ENCODE results near the gene DAAM1. TPM values are rescaled to one million over a fixed set of nuclear protein-coding genes. Genes with fewer than 3 reads are reported as not detected.
A peak's percentile ranks its signal among the peaks of the same experiment; 100 is the strongest.

DAAM1 gene
- total RNA-seq, 2 donors from 2014 or later: 61.4 to 67.0 TPM

DNA sequence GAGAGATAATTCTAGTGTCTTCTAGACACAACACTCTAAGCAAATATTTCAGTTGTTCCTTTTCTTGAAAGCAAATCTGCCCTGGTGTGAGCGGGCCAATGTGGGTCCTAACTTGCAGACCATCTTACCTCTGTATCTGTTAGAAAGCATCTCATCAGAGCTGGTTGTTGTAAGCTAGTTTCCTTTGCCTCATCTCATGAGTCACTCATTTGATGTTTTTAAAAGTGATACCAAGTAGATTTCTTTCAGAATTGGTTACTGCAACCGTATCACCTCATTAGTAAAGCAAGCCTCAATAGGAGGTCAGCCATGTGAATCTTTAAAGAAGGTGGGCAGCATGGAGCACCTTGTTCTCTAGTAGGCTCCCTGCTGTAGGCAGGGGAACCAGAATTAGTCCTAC lies 78.6 kb downstream of the DAAM1 start:
- H3K27me3 ChIP-seq: no peaks in the 10 kb centered on the region
- TF ChIP-seq, protein P1, sequence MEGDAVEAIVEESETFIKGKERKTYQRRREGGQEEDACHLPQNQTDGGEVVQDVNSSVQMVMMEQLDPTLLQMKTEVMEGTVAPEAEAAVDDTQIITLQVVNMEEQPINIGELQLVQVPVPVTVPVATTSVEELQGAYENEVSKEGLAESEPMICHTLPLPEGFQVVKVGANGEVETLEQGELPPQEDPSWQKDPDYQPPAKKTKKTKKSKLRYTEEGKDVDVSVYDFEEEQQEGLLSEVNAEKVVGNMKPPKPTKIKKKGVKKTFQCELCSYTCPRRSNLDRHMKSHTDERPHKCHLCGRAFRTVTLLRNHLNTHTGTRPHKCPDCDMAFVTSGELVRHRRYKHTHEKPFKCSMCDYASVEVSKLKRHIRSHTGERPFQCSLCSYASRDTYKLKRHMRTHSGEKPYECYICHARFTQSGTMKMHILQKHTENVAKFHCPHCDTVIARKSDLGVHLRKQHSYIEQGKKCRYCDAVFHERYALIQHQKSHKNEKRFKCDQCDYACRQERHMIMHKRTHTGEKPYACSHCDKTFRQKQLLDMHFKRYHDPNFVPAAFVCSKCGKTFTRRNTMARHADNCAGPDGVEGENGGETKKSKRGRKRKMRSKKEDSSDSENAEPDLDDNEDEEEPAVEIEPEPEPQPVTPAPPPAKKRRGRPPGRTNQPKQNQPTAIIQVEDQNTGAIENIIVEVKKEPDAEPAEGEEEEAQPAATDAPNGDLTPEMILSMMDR (IDR thresholded peaks at IDR 0.05): no peak
- H3K4me1 ChIP-seq: peaks cover 0 to 54% of the 10 kb centered on the region in 2 donors
- H3K4me3 ChIP-seq: no peak overlapping the region
- H3K36me3 ChIP-seq: peaks cover 27% of the 10 kb centered on the region
- H3K27ac ChIP-seq: no peak overlapping the region
- no peaks in the 10 kb centered on the region for H3K9me3 ChIP-seq
- DNase-seq (ENCODE audit: low spot score): no peak

DNA sequence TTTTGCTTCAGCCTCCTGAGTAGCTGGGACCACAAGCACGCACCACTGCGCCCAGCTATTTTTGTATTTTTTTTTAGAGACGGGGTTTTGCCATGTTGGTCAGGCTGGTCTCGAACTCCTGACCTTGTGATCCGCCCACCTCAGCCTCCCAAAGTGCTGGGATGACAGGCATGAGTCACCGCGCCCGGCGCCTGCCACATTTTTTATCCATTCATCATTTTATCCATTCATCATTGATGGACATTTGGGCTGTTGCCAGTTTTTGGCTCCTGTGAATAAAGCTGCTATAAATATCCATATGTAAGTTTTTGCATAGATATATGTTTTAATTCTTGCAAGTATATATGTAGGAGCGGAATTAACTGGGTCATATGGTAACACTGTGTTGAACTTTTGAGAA lies 79.5 kb downstream of the DAAM1 start:
- Histone ChIP-seq H3K27me3 (no peaks in the 10 kb centered on the region), H3K9me3 (no peaks in the 10 kb centered on the region), H3K27ac (no peak overlapping the region), H3K36me3 (peaks cover 27% of the 10 kb centered on the region), H3K4me1 (peaks cover 0 to 53% of the 10 kb centered on the region in 2 donors), H3K4me3 (no peak overlapping the region)
- DNase-seq (ENCODE audit: low spot score): no peak
- TF ChIP-seq, protein P1 (IDR thresholded peaks at IDR 0.05): no peak

DNA sequence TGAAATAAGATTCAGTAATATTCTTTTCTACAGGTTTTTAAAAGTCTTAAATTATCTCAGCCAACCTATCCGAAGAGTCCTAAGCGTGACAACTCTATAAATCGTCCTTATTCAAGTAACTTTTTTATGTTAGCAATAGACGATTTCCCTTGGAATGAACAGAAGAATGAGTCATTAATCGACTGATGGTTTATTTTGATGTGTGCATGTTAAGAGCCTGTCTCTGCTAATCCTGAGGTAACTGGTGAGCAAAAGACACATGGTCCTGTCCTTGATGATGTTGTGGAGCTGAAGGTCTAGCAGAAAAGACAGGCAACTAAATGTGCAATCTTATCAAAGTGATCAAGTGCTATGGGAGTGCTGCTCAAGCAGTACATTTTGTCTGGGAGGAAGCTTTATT lies 80.4 kb downstream of the DAAM1 start:
- no peak overlapping the region for H3K4me3 ChIP-seq
- peaks cover 0 to 53% of the 10 kb centered on the region in 2 donors for H3K4me1 ChIP-seq
- no peaks in the 10 kb centered on the region for H3K27me3 ChIP-seq
- peaks cover 22% of the 10 kb centered on the region for H3K36me3 ChIP-seq
- no peak overlapping the region for H3K27ac ChIP-seq
- TF ChIP-seq, protein P1 (IDR thresholded peaks at IDR 0.05): no peak
- H3K9me3 ChIP-seq: no peaks in the 10 kb centered on the region
- no peak for DNase-seq (ENCODE audit: low spot score)

DNA sequence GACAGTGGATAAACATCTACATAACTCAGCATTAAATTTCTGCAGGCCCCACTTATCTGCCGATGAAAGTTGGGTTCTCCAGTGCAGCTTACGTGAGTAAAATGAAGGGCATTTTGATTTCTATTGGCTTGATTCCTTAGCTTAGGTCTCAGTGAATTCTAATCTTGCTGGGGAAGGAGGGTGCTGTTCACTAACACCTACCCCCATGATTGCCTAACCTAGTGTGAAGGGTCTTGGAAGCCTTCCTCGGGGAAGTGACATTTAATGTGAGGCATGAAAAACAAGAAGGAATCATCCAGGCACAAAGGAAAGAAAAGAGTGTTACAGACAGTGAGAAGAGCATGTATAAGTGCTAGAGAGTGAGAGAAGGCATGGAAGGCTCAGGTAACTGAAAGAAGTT lies 81.0 kb downstream of the DAAM1 start:
- no peak for DNase-seq (ENCODE audit: low spot score)
- Histone ChIP-seq H3K4me1 (peaks cover 0 to 57% of the 10 kb centered on the region in 2 donors), H3K27ac (peak overlapping the region in 1 of 2 donors; percentile 14), H3K27me3 (no peaks in the 10 kb centered on the region), H3K36me3 (peaks cover 16% of the 10 kb centered on the region), H3K4me3 (no peak overlapping the region), H3K9me3 (no peaks in the 10 kb centered on the region)
- TF ChIP-seq, protein P1 (IDR thresholded peaks at IDR 0.05): no peak

DNA sequence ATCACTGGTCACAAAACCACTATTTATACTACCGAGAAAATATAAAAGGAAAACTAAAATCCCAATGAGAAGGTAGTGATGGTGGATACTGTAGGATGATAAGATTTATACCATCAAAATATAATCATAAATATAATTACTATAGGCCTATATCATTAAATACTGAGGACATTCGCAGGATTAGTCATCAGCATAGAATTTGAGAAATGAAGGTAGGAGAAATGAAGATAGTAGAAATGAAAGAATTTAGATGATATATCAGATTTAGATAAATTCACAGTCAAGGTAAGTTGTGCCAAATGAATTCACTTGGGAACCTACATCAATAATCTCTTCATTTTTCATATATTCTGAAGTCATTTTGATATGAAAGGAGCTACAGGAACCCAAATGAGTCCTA lies 82.8 kb downstream of the DAAM1 start:
- Histone ChIP-seq H3K27ac (peak overlapping the region in 1 of 2 donors; percentile 14), H3K36me3 (no peaks in the 10 kb centered on the region)

More for the DNA sequence above, 82.8 kb downstream of the DAAM1 start:
- no peaks in the 10 kb centered on the region for H3K9me3 ChIP-seq
- no peaks in the 10 kb centered on the region for H3K27me3 ChIP-seq
- no peak overlapping the region for H3K4me3 ChIP-seq
- peaks cover 0 to 64% of the 10 kb centered on the region in 2 donors for H3K4me1 ChIP-seq
- TF ChIP-seq, protein P1 (IDR thresholded peaks at IDR 0.05): no peak
- DNase-seq (ENCODE audit: low spot score): no peak

All from right atrium auricular region (tissue), 2 donors.